ENCODE results near the gene CDH11.

CDH11 gene

GRCh38 chr16:65002265-65002664, 119.6 kb downstream of the CDH11 start:
- peak; percentile 40 for DNase-seq (ENCODE audit: low read depth)
- no peak overlapping the region for H3K4me3 ChIP-seq (ENCODE audit: control insufficient read depth, low read depth, low read length)
- TF ChIP-seq CTCF (IDR thresholded peaks at IDR 0.05; ENCODE audit: control insufficient read depth, insufficient read depth, low read depth, low read length, missing control alignments): no peak

DNA sequence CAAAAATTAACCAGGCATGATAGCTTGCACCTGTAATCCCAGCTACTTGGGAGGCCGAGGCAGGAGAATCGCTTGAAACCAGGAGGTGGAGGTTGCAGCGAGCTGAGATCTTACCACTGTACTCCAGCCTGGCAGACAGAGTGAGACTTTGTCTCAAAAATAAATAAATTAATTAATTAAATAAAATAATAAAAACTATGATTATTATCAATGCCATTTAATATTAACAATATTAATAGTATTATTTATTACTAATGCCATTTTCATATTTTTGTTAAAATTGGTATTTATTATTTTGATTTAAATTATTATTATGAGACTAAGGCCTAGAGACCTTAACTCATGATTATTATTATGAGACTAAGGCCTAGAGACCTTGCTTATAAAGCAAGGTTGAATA, 121.2 kb downstream of the CDH11 start:
- DNase-seq (ENCODE audit: low read depth): no peak
- no peak overlapping the region for H3K4me3 ChIP-seq (ENCODE audit: control insufficient read depth, low read depth, low read length)
- TF ChIP-seq CTCF (IDR thresholded peaks at IDR 0.05; ENCODE audit: control insufficient read depth, insufficient read depth, low read depth, low read length, missing control alignments): no peak

DNA sequence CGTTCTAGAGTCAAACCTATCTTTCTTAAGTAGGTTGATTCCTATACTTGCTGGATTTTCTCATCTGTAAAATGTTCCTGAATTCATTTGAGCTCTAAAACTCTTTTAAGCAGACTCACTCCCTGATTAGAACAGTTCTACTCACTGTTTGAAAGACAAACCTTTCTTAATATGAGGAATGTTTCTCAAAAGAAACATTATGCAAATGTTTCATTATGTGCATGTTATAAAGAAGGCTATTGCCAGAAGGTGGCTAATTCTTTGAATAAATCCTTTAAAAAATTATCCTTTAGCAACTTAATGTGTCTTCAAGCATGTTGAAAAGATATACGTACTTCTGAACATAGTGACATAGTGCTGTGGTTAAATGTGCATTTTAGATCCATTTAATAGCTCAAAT, 124.1 kb downstream of the CDH11 start:
- TF ChIP-seq CTCF (IDR thresholded peaks at IDR 0.05; ENCODE audit: control insufficient read depth, insufficient read depth, low read depth, low read length, missing control alignments): no peak
- no peak for DNase-seq (ENCODE audit: low read depth)
- H3K4me3 ChIP-seq (ENCODE audit: control insufficient read depth, low read depth, low read length): no peak overlapping the region

DNA sequence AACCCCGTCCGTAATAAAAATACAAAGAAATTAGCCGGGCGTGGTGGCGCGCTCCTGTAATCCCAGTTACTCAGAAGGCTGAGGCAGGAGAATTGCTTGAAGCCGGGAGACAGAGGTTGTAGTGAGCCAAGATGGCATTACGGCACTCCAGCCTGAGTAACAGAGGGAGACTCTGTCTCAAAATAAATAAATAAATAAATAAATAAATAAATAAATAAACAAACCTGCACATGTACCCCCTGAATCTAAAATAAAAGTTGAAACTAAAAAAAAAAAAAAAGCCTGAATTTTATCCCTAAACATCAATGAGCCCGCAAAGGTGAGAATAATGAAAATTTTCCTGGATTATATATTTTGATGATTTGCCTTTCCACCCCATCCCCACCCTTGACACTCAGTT, 124.7 kb downstream of the CDH11 start:
- no peak overlapping the region for H3K4me3 ChIP-seq (ENCODE audit: control insufficient read depth, low read depth, low read length)

GRCh38 chr16:64996641-64997040, 125.2 kb downstream of the CDH11 start:
- no peak for TF ChIP-seq CTCF (IDR thresholded peaks at IDR 0.05; ENCODE audit: control insufficient read depth, insufficient read depth, low read depth, low read length, missing control alignments)
- no peak overlapping the region for H3K4me3 ChIP-seq (ENCODE audit: control insufficient read depth, low read depth, low read length)
- no peak for DNase-seq (ENCODE audit: low read depth)

More for the DNA sequence above, 124.7 kb downstream of the CDH11 start:
- no peak for TF ChIP-seq CTCF (IDR thresholded peaks at IDR 0.05; ENCODE audit: control insufficient read depth, insufficient read depth, low read depth, low read length, missing control alignments)
- no peak for DNase-seq (ENCODE audit: low read depth)

DNA sequence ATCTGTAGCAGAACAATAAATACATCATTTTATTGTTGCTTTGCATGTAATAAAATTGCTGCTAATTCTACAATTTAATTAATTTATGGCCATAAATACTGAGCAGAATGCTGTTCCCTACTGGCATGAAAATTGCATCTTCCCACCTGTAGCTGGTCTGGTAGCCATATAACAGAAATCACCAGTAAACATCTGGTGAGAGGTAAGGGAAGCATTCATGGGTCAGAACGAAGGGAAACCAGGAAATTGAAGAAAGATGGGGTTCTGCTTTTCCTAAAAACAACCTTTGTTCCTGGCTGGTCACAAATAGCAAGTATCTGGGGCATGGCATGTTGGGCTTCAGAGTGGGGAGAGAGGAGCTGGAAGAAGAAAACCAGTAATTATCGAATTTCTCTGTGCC, 128.4 kb downstream of the CDH11 start:
- no peak for DNase-seq (ENCODE audit: low read depth)

More for the DNA sequence above, 128.4 kb downstream of the CDH11 start:
- no peak overlapping the region for H3K4me3 ChIP-seq (ENCODE audit: control insufficient read depth, low read depth, low read length)
- no peak for TF ChIP-seq CTCF (IDR thresholded peaks at IDR 0.05; ENCODE audit: control insufficient read depth, insufficient read depth, low read depth, low read length, missing control alignments)

Measured in AG09309 (cell line).